ENCODE measurements around the gene PFKFB3. TPM values are rescaled to one million over a fixed set of nuclear protein-coding genes. Genes with fewer than 3 reads are reported as not detected.
A peak's percentile ranks its signal among the peaks of the same experiment; 100 is the strongest.

The PFKFB3 gene
- total RNA-seq, 1 donor: 19.2 TPM

- Histone ChIP-seq H3K4me3 (ENCODE audit: insufficient read depth, low read length) (no peak overlapping the region), H3K4me2 (ENCODE audit: insufficient read depth, low read length) (no peak overlapping the region), H2AFZ (ENCODE audit: low read length) (no peak overlapping the region), H3K27ac (ENCODE audit: low read depth, low read length) (no peak overlapping the region), H3K36me3 (ENCODE audit: insufficient read depth, low read length) (peaks cover 34% of the 10 kb centered on the region), H3K27me3 (ENCODE audit: insufficient read depth, low read length) (no peaks in the 10 kb centered on the region), H3K79me2 (ENCODE audit: insufficient read depth, low read length) (no peaks in the 10 kb centered on the region), H3K4me1 (ENCODE audit: insufficient read depth, low read length) (peaks cover 15% of the 10 kb centered on the region), H4K20me1 (ENCODE audit: insufficient read depth, low read length) (no peaks in the 10 kb centered on the region), H3K9me3 (ENCODE audit: low read depth, low read length) (no peaks in the 10 kb centered on the region)
- TF ChIP-seq, protein P1, sequence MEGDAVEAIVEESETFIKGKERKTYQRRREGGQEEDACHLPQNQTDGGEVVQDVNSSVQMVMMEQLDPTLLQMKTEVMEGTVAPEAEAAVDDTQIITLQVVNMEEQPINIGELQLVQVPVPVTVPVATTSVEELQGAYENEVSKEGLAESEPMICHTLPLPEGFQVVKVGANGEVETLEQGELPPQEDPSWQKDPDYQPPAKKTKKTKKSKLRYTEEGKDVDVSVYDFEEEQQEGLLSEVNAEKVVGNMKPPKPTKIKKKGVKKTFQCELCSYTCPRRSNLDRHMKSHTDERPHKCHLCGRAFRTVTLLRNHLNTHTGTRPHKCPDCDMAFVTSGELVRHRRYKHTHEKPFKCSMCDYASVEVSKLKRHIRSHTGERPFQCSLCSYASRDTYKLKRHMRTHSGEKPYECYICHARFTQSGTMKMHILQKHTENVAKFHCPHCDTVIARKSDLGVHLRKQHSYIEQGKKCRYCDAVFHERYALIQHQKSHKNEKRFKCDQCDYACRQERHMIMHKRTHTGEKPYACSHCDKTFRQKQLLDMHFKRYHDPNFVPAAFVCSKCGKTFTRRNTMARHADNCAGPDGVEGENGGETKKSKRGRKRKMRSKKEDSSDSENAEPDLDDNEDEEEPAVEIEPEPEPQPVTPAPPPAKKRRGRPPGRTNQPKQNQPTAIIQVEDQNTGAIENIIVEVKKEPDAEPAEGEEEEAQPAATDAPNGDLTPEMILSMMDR (IDR thresholded peaks at IDR 0.05; ENCODE audit: extremely low read depth, low read depth, low read length): no peak
- no peak for DNase-seq (ENCODE audit: insufficient read length, low spot score, missing footprints)
Measured at GRCh38 chr10:6231730-6232129, 29.0 kb downstream of the PFKFB3 start.

GRCh38 chr10:6232225-6232807, 29.6 kb downstream of the PFKFB3 start:
- Histone ChIP-seq H3K27me3 (ENCODE audit: insufficient read depth, low read length) (no peaks in the 10 kb centered on the region), H3K9me3 (ENCODE audit: low read depth, low read length) (no peaks in the 10 kb centered on the region), H3K79me2 (ENCODE audit: insufficient read depth, low read length) (no peaks in the 10 kb centered on the region), H3K4me1 (ENCODE audit: insufficient read depth, low read length) (peaks cover 15% of the 10 kb centered on the region), H4K20me1 (ENCODE audit: insufficient read depth, low read length) (no peaks in the 10 kb centered on the region), H3K27ac (ENCODE audit: low read depth, low read length) (no peak overlapping the region), H3K36me3 (ENCODE audit: insufficient read depth, low read length) (peaks cover 29% of the 10 kb centered on the region), H2AFZ (ENCODE audit: low read length) (no peak overlapping the region), H3K4me2 (ENCODE audit: insufficient read depth, low read length) (no peak overlapping the region), H3K4me3 (ENCODE audit: insufficient read depth, low read length) (no peak overlapping the region)
- TF ChIP-seq, protein P1 (IDR thresholded peaks at IDR 0.05; ENCODE audit: extremely low read depth, low read depth, low read length): no peak
- peak; percentile 63 for DNase-seq (ENCODE audit: insufficient read length, low spot score, missing footprints)

DNA sequence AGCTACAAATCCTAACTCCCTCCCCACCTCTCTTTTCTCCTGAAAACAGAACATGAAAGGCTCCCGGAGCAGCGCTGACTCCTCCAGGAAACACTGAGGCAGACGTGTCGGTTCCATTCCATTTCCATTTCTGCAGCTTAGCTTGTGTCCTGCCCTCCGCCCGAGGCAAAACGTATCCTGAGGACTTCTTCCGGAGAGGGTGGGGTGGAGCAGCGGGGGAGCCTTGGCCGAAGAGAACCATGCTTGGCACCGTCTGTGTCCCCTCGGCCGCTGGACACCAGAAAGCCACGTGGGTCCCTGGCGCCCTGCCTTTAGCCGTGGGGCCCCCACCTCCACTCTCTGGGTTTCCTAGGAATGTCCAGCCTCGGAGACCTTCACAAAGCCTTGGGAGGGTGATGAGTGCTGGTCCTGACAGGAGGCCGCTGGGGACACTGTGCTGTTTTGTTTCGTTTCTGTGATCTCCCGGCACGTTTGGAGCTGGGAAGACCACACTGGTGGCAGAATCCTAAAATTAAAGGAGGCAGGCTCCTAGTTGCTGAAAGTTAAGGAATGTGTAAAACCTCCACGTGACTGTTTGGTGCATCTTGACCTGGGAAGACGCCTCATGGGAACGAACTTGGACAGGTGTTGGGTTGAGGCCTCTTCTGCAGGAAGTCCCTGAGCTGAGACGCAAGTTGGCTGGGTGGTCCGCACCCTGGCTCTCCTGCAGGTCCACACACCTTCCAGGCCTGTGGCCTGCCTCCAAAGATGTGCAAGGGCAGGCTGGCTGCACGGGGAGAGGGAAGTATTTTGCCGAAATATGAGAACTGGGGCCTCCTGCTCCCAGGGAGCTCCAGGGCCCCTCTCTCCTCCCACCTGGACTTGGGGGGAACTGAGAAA, 30.4 kb downstream of the PFKFB3 start:
- no peaks in the 10 kb centered on the region for H4K20me1 ChIP-seq (ENCODE audit: insufficient read depth, low read length)
- peaks cover 27% of the 10 kb centered on the region for H3K36me3 ChIP-seq (ENCODE audit: insufficient read depth, low read length)

More for the DNA sequence above, 30.4 kb downstream of the PFKFB3 start:
- no peak overlapping the region for H3K27ac ChIP-seq (ENCODE audit: low read depth, low read length)
- H3K9me3 ChIP-seq (ENCODE audit: low read depth, low read length): no peaks in the 10 kb centered on the region
- peaks cover 7% of the 10 kb centered on the region for H3K4me1 ChIP-seq (ENCODE audit: insufficient read depth, low read length)
- H3K27me3 ChIP-seq (ENCODE audit: insufficient read depth, low read length): no peaks in the 10 kb centered on the region
- no peaks in the 10 kb centered on the region for H3K79me2 ChIP-seq (ENCODE audit: insufficient read depth, low read length)
- peak; percentile 77 for DNase-seq (ENCODE audit: insufficient read length, low spot score, missing footprints)
- TF ChIP-seq, protein P1 (IDR thresholded peaks at IDR 0.05; ENCODE audit: extremely low read depth, low read depth, low read length): no peak
- H2AFZ ChIP-seq (ENCODE audit: low read length): no peak overlapping the region
- no peak overlapping the region for H3K4me3 ChIP-seq (ENCODE audit: insufficient read depth, low read length)
- H3K4me2 ChIP-seq (ENCODE audit: insufficient read depth, low read length): no peak overlapping the region

Measured in osteoblast (primary cell).